ENCODE data around the gene FRMD4B. TPM values are rescaled to one million over a fixed set of nuclear protein-coding genes. Genes with fewer than 3 reads are reported as not detected.
"Not testable (repeated sequence)": the region's sequence is repeated elsewhere in the genome, so short reads cannot be mapped to it uniquely, and the experiment has no call there.

The FRMD4B gene
- total RNA-seq, 1 experiment from 2014 or later: 1.8 TPM

DNA sequence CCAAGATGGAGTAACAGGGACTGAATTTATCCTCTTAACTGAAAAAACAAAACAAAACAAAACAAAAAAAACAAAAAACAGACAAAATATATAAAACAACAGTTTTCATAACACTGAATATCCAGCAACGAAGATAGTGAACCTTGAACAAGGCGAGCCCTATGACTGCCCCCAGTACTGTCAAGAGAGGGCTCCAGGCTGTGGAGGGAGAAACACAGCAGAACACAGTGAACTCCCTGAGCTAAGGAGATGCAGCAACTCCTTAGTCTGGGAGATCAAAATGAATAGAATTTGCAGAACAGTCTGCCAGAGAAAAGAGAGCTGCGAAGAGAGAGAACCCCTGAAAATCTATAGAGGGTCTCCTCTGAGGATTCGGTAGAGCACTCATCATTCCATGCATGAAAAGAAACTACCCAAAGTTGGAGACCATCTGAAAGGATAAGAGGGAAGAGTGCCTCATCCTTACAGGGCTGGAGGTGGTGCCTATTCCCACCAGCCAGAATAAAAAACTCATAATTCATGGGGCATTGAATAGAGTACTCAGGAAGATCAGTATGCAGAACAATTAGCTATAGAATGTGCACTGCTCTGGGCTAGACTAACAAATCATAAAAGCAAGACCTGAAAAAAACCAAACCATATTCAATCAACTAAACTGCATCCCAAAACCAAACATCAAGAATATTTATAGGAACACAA is 101.8 kb downstream of the FRMD4B start:
- DNase-seq (ENCODE audit: low read depth): no peak

DNA sequence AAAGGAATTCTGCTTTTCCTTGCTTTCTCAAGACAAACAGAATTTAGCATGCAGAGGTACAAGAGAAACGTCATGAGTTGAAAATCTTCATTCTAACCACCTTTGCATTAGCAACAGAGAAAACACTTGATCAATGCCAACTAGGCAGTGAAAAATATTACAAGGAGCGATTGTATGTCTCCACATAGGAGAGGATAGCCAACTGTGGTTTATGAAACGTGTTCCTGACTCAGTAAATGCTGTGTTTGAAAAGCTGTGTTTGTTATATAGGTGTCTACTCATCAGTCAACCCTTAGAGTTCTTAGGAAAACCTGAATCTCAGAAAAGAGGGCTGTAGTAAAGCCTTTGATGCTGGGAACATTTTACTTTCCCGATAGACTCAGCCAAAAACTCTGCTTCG is 102.4 kb downstream of the FRMD4B start:
- DNase-seq (ENCODE audit: low read depth): no peak

GRCh38 chr3:69282181-69282580 is 103.7 kb downstream of the FRMD4B start:
- DNase-seq (ENCODE audit: low read depth): no peak

DNA sequence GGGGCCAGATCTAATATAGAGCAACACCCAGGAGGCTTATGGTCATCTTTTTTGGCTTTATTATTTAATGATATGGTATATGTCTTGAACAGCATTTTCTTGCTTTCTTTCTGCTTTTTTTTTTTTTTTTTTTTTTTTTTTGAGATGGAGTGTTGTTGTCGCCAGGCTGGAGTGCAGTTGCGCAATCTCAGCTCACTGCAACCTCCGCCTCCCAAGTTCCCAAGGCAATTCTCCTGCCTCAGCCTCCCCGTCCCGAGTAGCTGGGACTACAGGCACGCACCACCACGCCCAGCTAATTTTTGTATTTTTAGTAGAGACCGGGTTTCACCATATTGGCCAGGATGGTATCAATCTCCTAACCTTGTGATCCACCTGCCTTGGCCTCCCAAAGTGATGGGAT is 108.5 kb downstream of the FRMD4B start:
- not testable (repeated sequence) for DNase-seq (ENCODE audit: low read depth)

DNA sequence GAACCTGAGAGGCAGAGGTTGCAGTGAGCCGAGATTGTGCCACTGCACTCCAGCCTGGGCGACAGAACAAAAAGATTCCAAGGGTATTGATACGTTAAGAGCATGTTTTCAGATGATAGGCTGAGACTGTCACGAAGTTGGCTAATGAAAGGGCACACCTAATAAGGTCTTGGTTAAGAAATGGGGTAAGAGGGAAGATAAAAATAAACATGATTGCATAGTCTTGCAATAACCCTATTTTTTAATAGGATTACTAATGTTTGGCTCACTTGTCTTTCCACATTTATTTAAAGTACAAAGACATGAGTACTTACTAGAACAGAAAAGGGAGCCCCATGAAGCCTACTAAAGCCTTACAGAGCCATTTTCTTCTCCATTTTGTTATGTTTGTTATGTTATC is 109.0 kb downstream of the FRMD4B start:
- no peak for DNase-seq (ENCODE audit: low read depth)

GRCh38 chr3:69276191-69276590 is 109.7 kb downstream of the FRMD4B start:
- DNase-seq (ENCODE audit: low read depth): not testable (repeated sequence)

GRCh38 chr3:69273896-69274295 is 112.0 kb downstream of the FRMD4B start:
- DNase-seq (ENCODE audit: low read depth): no peak

- no peak for DNase-seq (ENCODE audit: low read depth)
Observed at GRCh38 chr3:69272556-69272955, 113.3 kb downstream of the FRMD4B start.

DNA sequence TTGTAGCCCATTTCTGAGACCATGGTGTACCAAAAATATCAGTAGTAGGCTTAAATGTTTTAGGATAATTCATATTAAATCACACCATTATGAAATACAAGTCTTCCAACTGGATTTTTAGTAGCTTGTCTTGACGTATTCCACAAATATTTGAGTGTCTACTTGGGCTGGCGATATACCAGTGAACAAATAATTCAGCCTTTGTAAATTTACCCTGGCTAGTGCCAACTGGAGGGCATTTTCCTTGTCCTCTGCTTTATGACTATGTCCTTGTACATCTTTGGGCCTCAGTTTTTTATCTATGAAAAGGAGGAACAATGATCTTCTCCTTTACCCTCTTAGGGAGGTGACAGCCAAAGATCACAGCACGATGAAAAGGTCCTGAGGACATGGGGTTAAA is 114.8 kb downstream of the FRMD4B start:
- DNase-seq (ENCODE audit: low read depth): no peak

DNA sequence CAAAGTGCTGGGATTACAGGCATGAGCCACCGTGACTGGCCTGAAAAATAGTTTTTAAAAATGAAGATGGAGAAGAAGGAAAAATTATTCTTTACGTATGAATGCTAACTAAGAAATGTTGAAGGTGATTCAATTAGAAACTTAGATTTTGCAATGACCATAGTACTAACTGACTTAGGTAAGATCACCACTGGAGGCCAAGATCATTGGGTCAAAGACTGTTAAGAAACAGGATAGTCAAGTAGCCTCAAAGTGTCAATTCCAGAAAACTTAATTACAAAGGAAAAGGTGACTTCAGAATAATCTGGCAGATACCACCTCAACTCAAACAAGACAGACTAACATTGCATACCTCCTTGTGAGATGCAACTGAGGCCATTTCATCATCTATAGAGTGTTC is 119.3 kb downstream of the FRMD4B start:
- DNase-seq (ENCODE audit: low read depth): no peak

- not testable (repeated sequence) for DNase-seq (ENCODE audit: low read depth)
Observed at GRCh38 chr3:69266071-69266470, 119.8 kb downstream of the FRMD4B start.

DNA sequence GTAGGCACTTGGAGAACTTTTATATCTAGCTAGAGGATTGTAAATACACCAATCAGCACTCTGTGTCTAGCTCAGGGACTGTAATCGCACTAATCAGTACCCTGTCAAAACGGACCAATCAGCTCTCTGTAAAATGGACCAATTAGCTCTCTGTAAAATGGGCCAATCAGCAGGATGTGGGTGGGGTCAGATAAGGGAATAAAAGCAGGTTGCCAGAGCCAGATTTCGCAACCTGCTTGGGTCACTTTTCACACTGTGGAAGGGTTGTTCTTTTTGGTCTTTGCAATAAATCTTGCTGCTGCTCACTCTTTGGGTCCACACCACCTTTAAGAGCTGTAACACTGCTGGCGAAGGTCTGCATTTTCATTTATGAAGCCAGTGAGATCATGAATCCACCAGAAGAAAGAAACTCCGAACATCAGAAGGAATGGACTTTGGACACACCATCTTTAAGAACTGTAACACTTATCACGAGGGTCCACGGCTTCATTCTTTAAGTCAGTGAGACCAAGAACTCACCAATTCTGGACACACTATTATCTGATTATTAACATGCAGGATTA is 125.0 kb downstream of the FRMD4B start:
- DNase-seq (ENCODE audit: low read depth): not testable (repeated sequence)

- DNase-seq (ENCODE audit: low read depth): no peak
Observed at GRCh38 chr3:69260216-69260787, 125.6 kb downstream of the FRMD4B start.

DNA sequence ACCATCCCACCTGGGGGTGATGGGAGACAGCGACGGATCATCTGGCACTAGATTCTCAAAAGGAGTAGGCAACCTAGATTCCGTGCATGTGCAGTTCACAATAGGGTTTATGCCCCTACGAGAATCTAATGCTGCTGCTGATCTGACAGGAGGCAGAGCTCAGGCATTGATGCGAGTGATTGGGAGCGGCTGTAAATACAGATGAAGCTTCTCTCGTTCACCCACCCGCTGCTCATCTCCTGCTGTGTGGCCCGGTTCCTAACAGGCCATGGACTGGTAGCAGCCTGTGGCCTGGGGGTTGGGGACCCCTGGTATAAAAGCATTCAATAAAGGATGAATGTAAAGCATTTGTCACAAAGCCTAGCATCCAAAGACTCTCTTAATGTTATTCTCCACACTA is 126.8 kb downstream of the FRMD4B start:
- DNase-seq (ENCODE audit: low read depth): no peak

- no peak for DNase-seq (ENCODE audit: low read depth)
Observed at GRCh38 chr3:69255928-69256327, 130.0 kb downstream of the FRMD4B start.

DNA sequence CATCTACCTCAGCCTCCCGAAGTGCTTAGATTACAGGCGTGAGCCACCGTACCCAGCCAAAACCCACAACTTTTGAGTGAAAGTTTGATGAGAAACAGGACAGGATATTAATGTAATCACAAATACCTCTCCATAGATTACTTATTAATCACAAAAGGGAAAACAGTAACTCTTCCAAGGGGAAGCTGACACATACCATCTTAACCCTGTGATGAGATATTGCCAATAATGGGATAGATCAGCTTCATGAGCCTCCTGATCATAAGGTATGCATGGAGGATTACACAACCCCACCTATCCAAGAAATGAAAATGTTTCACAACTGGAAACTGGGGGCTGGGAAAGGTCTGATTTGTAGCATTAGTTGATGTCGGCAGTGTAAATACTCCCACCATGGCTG is 131.5 kb downstream of the FRMD4B start:
- no peak for DNase-seq (ENCODE audit: low read depth)

DNA sequence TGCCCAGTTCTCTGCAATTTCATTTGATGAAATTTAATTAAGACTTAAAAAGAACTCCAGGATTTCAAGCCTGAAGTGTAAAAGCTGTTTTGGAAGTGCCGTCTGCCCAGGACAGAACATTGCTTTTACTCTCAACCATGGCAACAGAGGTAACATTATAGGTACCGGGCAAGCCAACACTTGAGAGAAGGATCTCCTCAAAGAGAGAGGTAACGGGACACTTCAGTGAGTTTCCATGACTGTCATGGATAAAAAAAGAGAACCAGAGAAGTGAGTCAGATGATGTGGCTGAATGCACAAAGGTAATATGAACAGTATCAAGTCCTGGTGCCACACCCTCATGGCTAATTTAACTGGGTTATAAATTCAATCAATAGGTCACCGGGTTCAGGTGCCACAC is 133.3 kb downstream of the FRMD4B start:
- DNase-seq (ENCODE audit: low read depth): no peak

GRCh38 chr3:69252141-69252540 is 133.7 kb downstream of the FRMD4B start:
- no peak for DNase-seq (ENCODE audit: low read depth)

DNA sequence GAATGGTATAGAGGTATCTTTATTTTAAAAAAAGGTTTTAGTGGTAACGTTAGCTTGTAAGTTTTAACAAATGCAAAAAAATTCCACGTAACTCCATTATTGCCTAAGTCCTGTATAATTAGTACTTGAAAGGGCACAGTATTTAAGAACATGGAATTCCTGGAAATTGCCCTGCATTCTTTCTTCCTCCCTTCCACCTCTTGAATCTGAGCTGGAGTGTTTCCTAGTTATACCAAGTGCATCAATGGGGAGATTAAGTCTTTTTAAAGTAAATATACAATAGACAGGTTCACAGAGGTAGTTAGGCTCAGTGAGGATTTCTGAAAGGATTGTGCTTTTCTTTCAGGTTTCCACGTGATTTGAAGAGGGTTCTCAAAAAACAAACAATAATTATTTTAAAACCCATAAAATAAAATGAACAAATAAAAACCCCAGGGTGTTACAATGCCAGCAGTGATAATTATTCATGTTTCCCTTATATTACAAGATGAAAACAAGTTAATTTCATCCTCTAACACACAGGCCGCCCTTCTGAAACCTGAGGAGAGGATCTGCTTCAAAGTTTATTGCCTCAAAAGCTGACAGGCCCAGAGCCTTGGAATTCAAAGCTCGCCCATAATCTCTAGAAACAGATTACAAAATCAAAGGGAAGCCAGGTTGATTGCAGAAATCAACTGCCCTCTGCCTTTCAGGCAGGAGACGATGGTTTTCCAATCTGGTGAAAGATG is 134.6 kb downstream of the FRMD4B start:
- no peak for DNase-seq (ENCODE audit: low read depth)

- no peak for DNase-seq (ENCODE audit: low read depth)
Observed at GRCh38 chr3:69250014-69250413, 135.9 kb downstream of the FRMD4B start.

DNA sequence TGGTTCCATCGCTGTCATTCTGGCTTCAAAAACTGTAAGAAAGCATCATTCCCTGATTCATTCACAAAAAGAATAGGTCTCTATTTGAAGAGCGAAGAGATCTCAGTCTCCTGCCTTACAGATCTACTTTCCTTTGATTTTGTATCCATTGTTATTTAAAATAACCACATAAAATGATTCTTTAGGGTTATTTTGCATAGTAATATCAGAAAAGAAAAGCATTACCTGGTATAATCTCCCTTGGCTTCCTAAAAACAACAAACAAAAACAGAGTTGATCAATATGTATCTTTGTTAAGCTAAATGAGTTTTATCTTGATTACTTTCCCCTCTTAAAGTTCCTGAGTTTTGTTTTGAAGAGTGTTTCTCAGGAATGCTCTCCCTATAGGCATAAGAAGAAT is 136.9 kb downstream of the FRMD4B start:
- DNase-seq (ENCODE audit: low read depth): no peak

DNA sequence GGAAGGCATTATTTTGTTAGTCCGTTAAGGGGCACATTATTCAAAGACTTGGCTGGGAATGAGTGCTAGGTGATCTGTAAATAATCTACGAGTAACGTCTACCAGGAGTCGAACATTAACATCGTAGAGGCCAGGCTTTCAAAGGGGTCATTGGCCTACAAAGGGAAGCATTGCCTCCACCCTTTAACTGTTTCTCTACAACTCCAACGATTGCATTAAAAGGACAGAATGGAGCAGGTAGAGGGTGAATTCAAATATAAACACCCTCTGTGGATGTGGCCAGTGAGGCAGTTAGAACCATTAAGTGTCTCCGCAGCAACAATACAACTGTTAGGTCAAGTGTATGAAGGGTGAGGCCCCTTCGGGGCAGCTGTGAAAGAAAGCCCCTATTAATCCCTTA is 137.5 kb downstream of the FRMD4B start:
- no peak for DNase-seq (ENCODE audit: low read depth)

GRCh38 chr3:69246612-69247011 is 139.3 kb downstream of the FRMD4B start:
- DNase-seq (ENCODE audit: low read depth): no peak
